ENCODE measurements around the gene RPL13.
"Not testable (repeated sequence)": the region's sequence is repeated elsewhere in the genome, so short reads cannot be mapped to it uniquely, and the experiment has no call there.

The RPL13 gene

GRCh38 chr16:89562939-89563338 lies 2.5 kb downstream of the RPL13 start:
- in situ Hi-C loops (cut with MboI; ENCODE audit: low sequenced_read_pairs), result no loop called here

GRCh38 chr16:89563639-89564392 lies 3.3 kb downstream of the RPL13 start:
- in situ Hi-C loops (cut with MboI; ENCODE audit: low sequenced_read_pairs), result no loop called here

GRCh38 chr16:89564476-89565255 lies 4.2 kb downstream of the RPL13 start:
- in situ Hi-C loops (cut with MboI; ENCODE audit: low sequenced_read_pairs), result no loop called here

- in situ Hi-C loops (cut with MboI; ENCODE audit: low sequenced_read_pairs), result no loop called here
Measured at GRCh38 chr16:89565256-89565505, 4.7 kb downstream of the RPL13 start.

- in situ Hi-C loops (cut with MboI; ENCODE audit: low sequenced_read_pairs), result no loop called here
Measured at GRCh38 chr16:89565506-89566372, 5.3 kb downstream of the RPL13 start.

- in situ Hi-C loops (cut with MboI; ENCODE audit: low sequenced_read_pairs), result no loop called here
Measured at GRCh38 chr16:89567656-89568594, 7.4 kb downstream of the RPL13 start.

GRCh38 chr16:89569506-89570341 lies 9.2 kb downstream of the RPL13 start:
- in situ Hi-C loops (cut with MboI; ENCODE audit: low sequenced_read_pairs), result no loop called here

- in situ Hi-C loops (cut with MboI; ENCODE audit: low sequenced_read_pairs), result no loop called here
Measured at GRCh38 chr16:89570342-89570923, 10.0 kb downstream of the RPL13 start.

- in situ Hi-C loops (cut with MboI; ENCODE audit: low sequenced_read_pairs), result not testable (repeated sequence)
Measured at GRCh38 chr16:89570983-89571598, 10.6 kb downstream of the RPL13 start.

GRCh38 chr16:89571636-89572035 lies 11.2 kb downstream of the RPL13 start:
- in situ Hi-C loops (cut with MboI; ENCODE audit: low sequenced_read_pairs), result no loop called here

GRCh38 chr16:89572073-89572484 lies 11.6 kb downstream of the RPL13 start:
- in situ Hi-C loops (cut with MboI; ENCODE audit: low sequenced_read_pairs), result no loop called here

- in situ Hi-C loops (cut with MboI; ENCODE audit: low sequenced_read_pairs), result no loop called here
Measured at GRCh38 chr16:89572485-89573205, 12.2 kb downstream of the RPL13 start.

GRCh38 chr16:89573826-89574680 lies 13.6 kb downstream of the RPL13 start:
- in situ Hi-C loops (cut with MboI; ENCODE audit: low sequenced_read_pairs), result no loop called here

GRCh38 chr16:89574681-89575246 lies 14.3 kb downstream of the RPL13 start:
- in situ Hi-C loops (cut with MboI; ENCODE audit: low sequenced_read_pairs), result no loop called here

- in situ Hi-C loops (cut with MboI; ENCODE audit: low sequenced_read_pairs), result no loop called here
Measured at GRCh38 chr16:89575247-89576152, 15.0 kb downstream of the RPL13 start, which contains the start of gene CPNE7. CPNE7 (plus strand) TSS chr16:89575758; CDS start chr16:89575898, 140 bp downstream.

Data from HL-60/S4 treated with retinoic acid at 250 ng/mL for 4 days and 3 days (cell line).